Measurements from ENCODE around the gene CYS1.

CYS1 gene

GRCh38 chr2:10091182-10091888, 11.1 kb upstream of the CYS1 start:
- no peak for DNase-seq

GRCh38 chr2:10089565-10090190, 9.5 kb upstream of the CYS1 start:
- no peak for DNase-seq

GRCh38 chr2:10087360-10087759, 7.1 kb upstream of the CYS1 start:
- DNase-seq, result no peak

- DNase-seq, result no peak
These were observed 6.7 kb upstream of the CYS1 start for GRCh38 chr2:10086950-10087349.

GRCh38 chr2:10085668-10086059, 5.5 kb upstream of the CYS1 start:
- DNase-seq, result no peak

- DNase-seq, result no peak
These were observed 4.9 kb upstream of the CYS1 start for GRCh38 chr2:10085043-10085667.

- no peak for DNase-seq
These were observed 4.1 kb upstream of the CYS1 start for GRCh38 chr2:10084223-10084865.

- DNase-seq, result no peak
These were observed 3.5 kb upstream of the CYS1 start for GRCh38 chr2:10083692-10084211.

GRCh38 chr2:10083046-10083445, 2.8 kb upstream of the CYS1 start:
- no peak for DNase-seq

GRCh38 chr2:10080536-10081304, 509 bp upstream of the CYS1 start:
- no peak for DNase-seq

- DNase-seq, result no peak
These were observed 843 bp downstream of the CYS1 start for GRCh38 chr2:10079266-10079869.

- no peak for DNase-seq
These were observed 1.4 kb downstream of the CYS1 start for GRCh38 chr2:10078704-10079265.

- no peak for DNase-seq
These were observed 2.2 kb downstream of the CYS1 start for GRCh38 chr2:10078001-10078400.

- DNase-seq, result no peak
These were observed 3.2 kb downstream of the CYS1 start for GRCh38 chr2:10076988-10077527.

- no peak for DNase-seq
These were observed 3.7 kb downstream of the CYS1 start for GRCh38 chr2:10076511-10076910.

- DNase-seq, result no peak
These were observed 4.5 kb downstream of the CYS1 start for GRCh38 chr2:10075571-10076209.

- DNase-seq, result no peak
These were observed 5.1 kb downstream of the CYS1 start for GRCh38 chr2:10075101-10075500.

GRCh38 chr2:10073706-10074105, 6.5 kb downstream of the CYS1 start:
- DNase-seq, result no peak

GRCh38 chr2:10072656-10073480, 7.3 kb downstream of the CYS1 start:
- DNase-seq, result peak; percentile 37 to 58 (median 42)

GRCh38 chr2:10071595-10071994, 8.6 kb downstream of the CYS1 start:
- DNase-seq, result no peak

All from activated naive CD4-positive, alpha-beta T cell (primary cell).